IPS-15b (cell line): ENCODE measurements around the gene SUCNR1.

Experiments used
- H3K27me3 ChIP-seq: one replicate; pipeline ENCODE4 v1.6.1; 2013; ENCODE audit warnings: low read length; ENCODE audit not compliant: control insufficient read depth, insufficient read depth
- H3K36me3 ChIP-seq: one replicate; pipeline ENCODE4 v1.6.1; 2013; ENCODE audit warnings: low read length; ENCODE audit not compliant: control insufficient read depth, insufficient read depth
- H3K4me1 ChIP-seq: one replicate; pipeline ENCODE4 v1.6.1; 2013; ENCODE audit warnings: mild to moderate bottlenecking, low read length; ENCODE audit not compliant: control insufficient read depth, insufficient read depth
- H3K4me3 ChIP-seq: one replicate; pipeline ENCODE4 v1.5.1; 2013; ENCODE audit warnings: low read depth, low read length
- H3K9ac ChIP-seq: one replicate; pipeline ENCODE4 v1.6.1; 2013; ENCODE audit warnings: low read depth, mild to moderate bottlenecking, low read length
- H3K9me3 ChIP-seq: one replicate; pipeline ENCODE4 v1.6.1; 2013; ENCODE audit warnings: mild to moderate bottlenecking, low read length; ENCODE audit not compliant: control insufficient read depth, insufficient read depth

SUCNR1 gene

DNA sequence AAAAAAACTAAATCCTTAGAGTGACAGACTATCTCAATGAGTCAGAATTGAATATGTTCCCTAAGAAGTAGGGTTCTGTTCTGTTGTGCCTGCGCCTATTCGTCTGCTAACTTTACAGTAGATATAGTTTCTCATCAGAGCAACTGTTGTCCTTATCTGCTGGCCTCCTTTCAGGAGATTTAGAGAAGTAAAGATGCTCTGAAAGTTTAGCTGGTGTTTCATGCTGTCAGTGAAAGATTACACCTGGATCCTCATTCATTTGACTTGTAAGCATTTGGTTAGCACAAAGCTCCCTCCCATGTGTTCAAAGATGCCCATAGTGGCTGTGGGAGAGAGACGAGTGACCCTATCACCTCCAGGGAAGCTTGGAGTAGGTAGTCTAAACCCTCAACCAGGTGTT, 35.0 kb downstream of the SUCNR1 start:
- Histone ChIP-seq H3K36me3 (no peaks in the 10 kb centered on the region), H3K9me3 (no peaks in the 10 kb centered on the region), H3K4me3 (no peak overlapping the region), H3K27me3 (no peaks in the 10 kb centered on the region), H3K9ac (no peak overlapping the region), H3K4me1 (peaks cover 2% of the 10 kb centered on the region)

DNA sequence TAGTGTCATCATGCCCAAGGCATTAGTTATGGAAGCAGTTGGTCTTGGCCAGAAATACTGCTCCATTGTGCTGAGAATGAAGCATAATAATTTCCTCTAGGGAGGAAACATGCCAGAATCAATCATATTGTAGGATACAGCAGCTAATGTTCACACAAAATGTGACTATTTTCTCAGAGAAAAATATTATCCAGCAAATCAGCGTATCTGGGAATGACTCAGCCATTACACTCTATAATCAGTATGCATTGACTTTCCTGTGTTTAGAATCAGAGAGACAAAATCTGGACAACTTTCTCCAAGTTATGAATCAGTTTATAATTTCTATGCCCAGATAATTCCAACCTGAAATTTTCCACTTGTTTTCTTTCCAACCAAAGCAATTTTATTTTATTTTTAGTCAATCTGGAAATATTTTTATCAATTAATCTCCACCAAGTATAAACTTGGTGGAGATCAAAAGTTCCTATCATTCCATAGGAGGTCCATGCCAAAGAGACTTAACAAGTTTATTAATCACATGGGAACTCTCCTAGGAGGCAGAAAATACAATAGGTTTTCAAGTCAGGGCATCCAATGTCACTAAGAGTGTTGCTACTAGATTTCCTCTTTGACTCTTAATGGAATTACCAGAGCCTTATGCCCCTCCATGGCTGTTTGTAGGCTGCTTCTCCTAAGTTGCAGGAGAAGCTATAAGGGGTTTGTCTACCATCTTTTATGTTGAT, 36.4 kb downstream of the SUCNR1 start:
- Histone ChIP-seq H3K9ac (no peak overlapping the region), H3K4me1 (no peaks in the 10 kb centered on the region), H3K36me3 (no peaks in the 10 kb centered on the region), H3K27me3 (no peaks in the 10 kb centered on the region), H3K9me3 (no peaks in the 10 kb centered on the region), H3K4me3 (no peak overlapping the region)

DNA sequence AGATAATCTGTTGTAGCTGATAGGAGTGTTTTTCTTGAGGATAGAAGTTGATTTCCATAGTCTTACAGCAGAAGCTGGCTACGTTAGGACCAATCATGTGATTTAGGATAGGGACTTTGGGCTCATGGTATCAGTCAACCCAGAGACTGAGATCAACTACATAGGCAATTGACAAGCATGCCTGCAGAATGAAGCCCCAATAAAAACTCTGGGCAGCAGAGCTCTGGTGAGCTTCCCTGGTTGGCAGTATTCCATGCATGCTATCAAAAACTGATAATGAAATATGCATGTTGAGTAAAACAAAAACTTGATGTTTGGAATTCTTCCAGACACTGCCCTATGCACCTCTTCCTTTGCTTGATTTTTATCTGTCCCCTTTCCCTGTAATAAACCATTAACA, 38.0 kb downstream of the SUCNR1 start:
- Histone ChIP-seq H3K4me3 (no peak overlapping the region), H3K9ac (no peak overlapping the region), H3K27me3 (no peaks in the 10 kb centered on the region), H3K9me3 (no peaks in the 10 kb centered on the region), H3K4me1 (no peaks in the 10 kb centered on the region), H3K36me3 (no peaks in the 10 kb centered on the region)

DNA sequence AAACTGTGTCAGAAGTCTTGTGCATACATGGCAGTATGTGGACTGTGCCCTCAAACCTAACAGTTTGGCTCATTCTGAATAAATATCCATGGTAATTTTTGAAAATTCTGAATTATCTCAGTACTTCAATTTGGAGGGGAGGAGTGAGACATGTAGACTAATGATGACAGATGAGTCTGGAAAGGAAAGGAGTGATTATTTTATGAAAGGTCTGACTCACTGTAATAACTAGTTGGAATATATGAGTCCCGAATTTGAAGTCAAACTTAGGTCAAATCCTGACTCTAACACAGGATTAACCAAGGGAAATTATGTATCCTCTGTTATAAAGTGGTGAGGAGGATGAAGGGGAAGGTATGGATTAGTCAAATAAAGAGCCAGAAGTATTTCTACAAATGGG, 38.6 kb downstream of the SUCNR1 start:
- Histone ChIP-seq H3K27me3 (no peaks in the 10 kb centered on the region), H3K9me3 (no peaks in the 10 kb centered on the region), H3K9ac (no peak overlapping the region), H3K4me3 (no peak overlapping the region), H3K36me3 (no peaks in the 10 kb centered on the region), H3K4me1 (no peaks in the 10 kb centered on the region)

DNA sequence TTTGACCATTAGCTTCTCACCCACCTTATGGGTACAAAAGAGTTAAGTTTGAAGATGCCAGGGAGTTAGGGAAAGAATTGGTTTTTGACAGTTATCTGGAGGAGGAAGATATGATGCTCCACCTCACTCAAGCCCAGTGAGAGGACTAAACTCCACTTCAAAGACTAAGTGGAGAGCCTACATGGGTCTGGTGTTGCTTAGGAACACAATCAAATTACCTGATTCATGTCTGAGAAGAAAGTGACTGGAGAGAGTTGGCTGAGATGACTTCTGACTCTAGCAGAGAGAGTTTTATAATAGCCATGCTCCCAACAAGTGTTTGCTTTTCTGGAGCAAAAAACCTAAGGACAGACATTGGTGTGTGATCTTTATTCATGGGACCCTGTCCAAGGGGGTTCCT, 43.3 kb downstream of the SUCNR1 start:
- no peak overlapping the region for H3K4me3 ChIP-seq
- no peaks in the 10 kb centered on the region for H3K36me3 ChIP-seq
- H3K9ac ChIP-seq, result no peak overlapping the region
- H3K4me1 ChIP-seq, result no peaks in the 10 kb centered on the region
- no peaks in the 10 kb centered on the region for H3K9me3 ChIP-seq
- H3K27me3 ChIP-seq, result no peaks in the 10 kb centered on the region

DNA sequence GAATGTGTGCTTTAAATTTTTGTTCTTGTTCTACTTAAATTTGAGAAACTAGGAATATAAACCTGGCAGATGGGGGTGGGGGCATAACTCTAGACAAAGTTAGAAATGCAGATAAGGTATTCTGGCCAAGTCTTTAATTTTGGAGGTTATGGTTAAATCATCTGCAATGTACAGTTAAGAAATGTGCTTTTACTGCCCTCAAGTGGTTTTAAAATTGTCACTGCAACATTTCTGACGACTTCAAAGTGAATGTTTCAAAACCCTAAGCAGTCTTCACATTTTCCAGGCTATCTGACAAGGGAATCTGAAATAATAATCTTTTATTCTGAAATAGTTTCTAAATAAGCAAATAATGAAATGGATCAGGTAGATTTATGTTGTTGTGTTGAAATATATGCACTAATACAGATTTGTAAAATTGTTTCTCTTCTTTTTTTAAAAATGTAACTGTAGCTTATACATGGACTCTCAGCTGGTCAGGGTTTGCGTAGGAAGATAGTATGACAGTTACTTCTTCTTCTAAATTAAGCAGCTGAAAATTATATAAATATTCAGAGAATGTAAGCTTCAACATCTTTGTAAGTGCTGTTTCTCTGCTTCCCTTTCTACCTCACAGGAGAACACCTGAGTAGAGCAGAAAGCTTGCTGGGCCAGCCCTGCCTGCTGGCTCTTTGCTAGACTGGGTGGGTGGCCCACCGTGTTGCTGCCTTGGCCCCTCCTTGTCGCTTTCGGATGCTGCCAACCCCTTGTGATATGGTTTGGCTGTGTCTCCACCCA, 45.0 kb downstream of the SUCNR1 start:
- Histone ChIP-seq H3K4me1 (no peaks in the 10 kb centered on the region), H3K9me3 (no peaks in the 10 kb centered on the region), H3K36me3 (no peaks in the 10 kb centered on the region), H3K4me3 (no peak overlapping the region), H3K9ac (no peak overlapping the region), H3K27me3 (no peaks in the 10 kb centered on the region)

DNA sequence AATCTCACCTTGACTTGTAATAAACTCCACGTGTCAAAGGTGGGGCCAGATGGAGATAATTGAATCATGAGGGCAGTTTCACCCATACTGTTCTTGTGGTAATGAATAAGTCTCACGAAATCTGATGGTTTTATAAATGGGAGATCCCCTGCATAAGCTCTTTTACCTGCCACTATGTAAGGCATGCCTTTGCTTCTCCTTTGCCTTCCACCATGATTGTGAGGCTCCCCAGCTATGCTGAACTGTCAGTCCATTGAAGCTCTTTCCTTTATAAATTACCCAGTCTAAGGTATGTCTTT, 45.5 kb downstream of the SUCNR1 start:
- no peaks in the 10 kb centered on the region for H3K9me3 ChIP-seq
- no peaks in the 10 kb centered on the region for H3K27me3 ChIP-seq
- H3K4me3 ChIP-seq, result no peak overlapping the region
- H3K9ac ChIP-seq, result no peak overlapping the region
- H3K36me3 ChIP-seq, result no peaks in the 10 kb centered on the region
- H3K4me1 ChIP-seq, result no peaks in the 10 kb centered on the region

DNA sequence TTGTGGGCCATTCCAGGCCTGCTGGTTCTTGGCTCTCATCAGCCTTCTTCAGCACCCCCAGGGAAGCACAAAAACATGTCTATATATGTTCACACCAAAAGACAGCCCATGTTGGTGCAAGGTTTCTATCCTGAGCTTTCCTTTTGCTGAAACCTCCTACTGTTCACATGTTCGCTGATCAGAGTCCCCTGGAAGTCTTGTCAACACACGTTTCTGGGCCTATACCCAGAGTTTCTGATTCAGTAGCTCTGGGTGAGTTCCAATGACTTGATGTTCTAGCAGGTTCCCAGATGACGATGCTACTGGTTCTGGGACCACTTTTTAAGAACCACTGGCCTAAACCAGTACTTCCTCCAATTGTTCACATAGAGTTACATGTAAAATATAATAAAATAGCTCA, 46.0 kb downstream of the SUCNR1 start:
- Histone ChIP-seq H3K4me1 (no peaks in the 10 kb centered on the region), H3K27me3 (no peaks in the 10 kb centered on the region), H3K9me3 (no peaks in the 10 kb centered on the region), H3K4me3 (no peak overlapping the region), H3K36me3 (no peaks in the 10 kb centered on the region), H3K9ac (no peak overlapping the region)

DNA sequence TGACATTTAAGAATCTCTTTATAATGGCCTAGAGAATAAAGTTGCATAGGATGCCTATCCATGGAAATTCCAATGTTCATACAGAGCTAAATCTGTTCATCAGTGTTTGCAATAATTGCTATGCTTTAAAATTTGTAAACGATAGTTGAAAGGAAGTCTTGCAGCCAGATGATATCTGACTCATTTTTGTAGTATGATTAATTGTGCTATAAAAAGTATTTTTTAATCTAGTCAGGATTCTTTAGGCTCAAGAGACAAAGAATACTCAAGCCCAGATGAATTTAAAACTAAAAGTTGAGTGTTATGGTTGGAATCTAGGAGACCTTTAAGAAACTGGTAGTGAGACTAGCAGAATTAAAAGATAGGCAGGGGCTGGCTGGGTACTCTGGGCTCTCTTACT, 50.5 kb downstream of the SUCNR1 start:
- no peak overlapping the region for H3K9ac ChIP-seq
- no peaks in the 10 kb centered on the region for H3K27me3 ChIP-seq
- no peaks in the 10 kb centered on the region for H3K4me1 ChIP-seq
- no peaks in the 10 kb centered on the region for H3K36me3 ChIP-seq
- no peaks in the 10 kb centered on the region for H3K9me3 ChIP-seq
- no peak overlapping the region for H3K4me3 ChIP-seq

DNA sequence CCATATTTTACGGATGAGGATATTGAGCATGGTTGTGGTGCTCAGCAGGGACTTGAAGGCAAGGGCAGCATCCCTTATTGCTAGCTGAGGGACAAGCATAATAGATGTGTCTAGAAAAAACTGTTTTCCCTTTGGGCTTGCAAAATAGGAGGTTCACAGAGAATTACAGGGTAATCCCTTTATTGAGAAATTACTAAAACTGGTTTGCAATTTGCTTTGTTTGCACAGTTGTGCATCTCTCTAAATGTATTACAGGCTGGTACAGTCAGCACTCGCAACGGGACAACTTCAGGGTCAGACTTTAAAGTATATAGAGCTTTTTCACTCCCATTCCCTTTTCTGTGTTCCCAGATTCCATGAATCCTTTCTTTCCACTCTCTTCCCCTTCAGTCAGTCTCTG, 51.3 kb downstream of the SUCNR1 start:
- Histone ChIP-seq H3K36me3 (no peaks in the 10 kb centered on the region), H3K9ac (no peak overlapping the region), H3K4me1 (no peaks in the 10 kb centered on the region)

DNA sequence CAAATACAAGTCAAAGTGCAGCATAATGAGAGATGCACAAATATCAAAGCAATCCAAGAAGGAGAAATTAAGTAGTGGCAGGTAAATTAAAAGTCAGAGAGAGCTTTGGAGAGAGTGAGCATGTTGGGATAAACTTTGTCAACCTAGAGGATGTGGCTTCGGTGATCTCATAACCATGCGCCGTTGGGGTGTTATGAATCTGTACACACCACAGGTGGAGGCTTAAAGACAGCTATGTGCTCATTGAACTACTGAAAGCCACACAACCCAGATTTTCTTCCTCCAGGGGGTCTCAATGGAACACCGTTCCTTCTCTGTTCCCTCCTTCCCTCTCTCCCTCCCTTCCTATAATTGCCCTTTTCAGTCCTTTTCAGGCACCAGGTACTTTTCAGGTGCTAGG, 52.0 kb downstream of the SUCNR1 start:
- Histone ChIP-seq H3K27me3 (no peaks in the 10 kb centered on the region), H3K4me3 (no peak overlapping the region), H3K9me3 (no peaks in the 10 kb centered on the region), H3K9ac (no peak overlapping the region), H3K36me3 (no peaks in the 10 kb centered on the region), H3K4me1 (no peaks in the 10 kb centered on the region)

More for the DNA sequence above, 51.3 kb downstream of the SUCNR1 start:
- Histone ChIP-seq H3K27me3 (no peaks in the 10 kb centered on the region), H3K4me3 (no peak overlapping the region), H3K9me3 (no peaks in the 10 kb centered on the region)

DNA sequence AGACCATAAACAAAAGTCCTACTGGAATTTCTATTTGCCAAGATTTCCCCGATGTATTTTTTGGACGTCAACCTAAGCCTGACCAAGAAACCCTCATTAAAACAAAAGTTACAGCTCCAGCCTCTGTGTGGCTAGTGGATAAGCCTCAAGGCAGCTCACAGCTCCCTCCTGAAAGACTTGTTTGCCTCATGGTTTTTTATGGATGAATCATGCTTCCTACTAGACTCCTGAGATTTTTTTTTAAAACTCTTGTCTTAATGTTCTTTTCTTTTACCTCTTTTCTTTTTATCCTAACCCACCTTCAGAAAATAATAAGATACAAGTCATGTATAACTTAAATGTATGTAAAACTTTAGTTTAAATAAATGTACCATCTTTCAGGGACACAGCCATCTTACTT, 52.4 kb downstream of the SUCNR1 start:
- Histone ChIP-seq H3K27me3 (no peaks in the 10 kb centered on the region), H3K4me1 (no peaks in the 10 kb centered on the region), H3K9ac (no peak overlapping the region), H3K4me3 (no peak overlapping the region), H3K9me3 (no peaks in the 10 kb centered on the region), H3K36me3 (no peaks in the 10 kb centered on the region)
